NCI-H2196 (cell line): Measurements from ENCODE around the gene CD69.
"Not testable (repeated sequence)": the region's sequence is repeated elsewhere in the genome, so short reads cannot be mapped to it uniquely, and the experiment has no call there.

Source experiments
- DNase-seq: peaks from one replicate; lab custom pipeline; 2025; ENCODE audit not compliant: unreplicated experiment; lab: John Stamatoyannopoulos, UW

Gene CD69

GRCh38 chr12:9724023-9724422 lies 36.7 kb downstream of the CD69 start:
- no peak for DNase-seq

GRCh38 chr12:9721394-9722092 lies 39.2 kb downstream of the CD69 start:
- no peak for DNase-seq

GRCh38 chr12:9719790-9720189 lies 40.9 kb downstream of the CD69 start:
- DNase-seq: no peak

DNA sequence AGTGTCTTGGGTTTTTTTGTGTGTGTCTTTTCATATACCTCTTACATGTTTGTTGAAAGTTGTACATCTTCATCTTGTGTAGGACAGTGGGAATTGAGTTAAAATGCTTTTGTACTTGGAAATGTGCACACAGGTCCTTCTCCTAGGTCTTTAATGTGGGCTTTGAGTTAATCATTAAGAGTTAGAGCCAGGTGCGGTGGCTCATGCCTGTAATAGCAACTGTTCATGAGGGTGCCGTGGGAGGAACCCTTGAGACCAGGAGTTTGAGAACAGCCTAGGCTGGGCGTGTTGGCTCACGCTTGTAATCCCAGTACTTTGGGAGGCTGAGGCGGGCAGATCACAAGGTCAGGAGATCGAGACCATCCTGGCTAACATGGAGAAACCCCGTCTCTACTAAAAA lies 41.7 kb downstream of the CD69 start:
- no peak for DNase-seq

GRCh38 chr12:9717070-9717925 lies 43.4 kb downstream of the CD69 start:
- DNase-seq: no peak

- DNase-seq: not testable (repeated sequence)
Observed at GRCh38 chr12:9713032-9713558, 47.6 kb downstream of the CD69 start.

DNA sequence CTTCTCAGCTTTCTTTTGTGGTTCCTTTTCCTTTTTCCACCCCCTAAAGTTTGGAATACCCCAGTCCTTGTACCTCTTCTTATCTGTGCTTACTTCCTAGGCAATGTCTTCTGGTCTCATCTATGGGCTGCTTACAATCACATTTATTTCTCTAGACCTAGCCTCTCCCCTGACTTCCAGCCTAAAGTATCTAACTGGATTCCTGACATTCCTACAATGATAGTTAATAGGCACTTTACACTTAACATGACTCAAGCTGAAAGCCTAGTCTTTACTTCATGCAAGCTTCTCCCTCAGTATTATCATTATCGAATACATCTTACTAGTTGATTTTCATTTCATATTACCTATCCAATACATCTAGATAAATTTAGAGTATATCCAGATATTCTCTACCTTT lies 49.0 kb downstream of the CD69 start:
- no peak for DNase-seq

GRCh38 chr12:9710584-9711375 lies 49.9 kb downstream of the CD69 start:
- no peak for DNase-seq

GRCh38 chr12:9708853-9709252 lies 51.8 kb downstream of the CD69 start:
- DNase-seq: no peak

GRCh38 chr12:9707864-9708808 lies 52.6 kb downstream of the CD69 start:
- DNase-seq: peak; percentile 7

- no peak for DNase-seq
Observed at GRCh38 chr12:9707356-9707755, 53.3 kb downstream of the CD69 start.

DNA sequence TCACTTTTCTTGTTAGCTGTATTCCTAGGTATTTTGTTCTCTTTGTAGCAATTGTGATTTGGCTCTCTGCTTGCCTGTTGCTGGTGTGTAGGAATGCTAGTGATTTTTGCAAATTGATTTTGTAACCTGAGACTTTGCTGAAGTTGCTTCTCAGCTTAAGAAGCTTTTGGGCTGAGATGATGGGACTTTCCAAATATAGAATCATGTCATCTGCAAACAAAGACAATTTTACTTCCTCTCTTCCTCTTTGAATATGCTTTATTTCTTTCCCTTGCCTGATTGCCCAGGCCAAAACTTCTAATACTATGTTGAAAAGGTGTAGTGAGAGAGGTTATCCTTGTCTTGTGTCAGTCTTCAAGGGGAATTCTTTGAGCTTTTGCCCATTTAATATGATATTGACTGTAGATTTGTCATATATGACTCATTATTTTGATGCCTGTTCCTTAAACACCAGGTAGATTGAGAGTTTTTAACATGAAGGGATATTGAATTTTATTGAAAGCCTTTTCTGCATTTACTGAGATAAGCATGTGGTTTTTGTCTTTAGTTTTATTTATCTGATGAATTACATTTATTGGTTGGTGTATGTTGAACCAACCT lies 54.5 kb downstream of the CD69 start:
- DNase-seq: no peak

DNA sequence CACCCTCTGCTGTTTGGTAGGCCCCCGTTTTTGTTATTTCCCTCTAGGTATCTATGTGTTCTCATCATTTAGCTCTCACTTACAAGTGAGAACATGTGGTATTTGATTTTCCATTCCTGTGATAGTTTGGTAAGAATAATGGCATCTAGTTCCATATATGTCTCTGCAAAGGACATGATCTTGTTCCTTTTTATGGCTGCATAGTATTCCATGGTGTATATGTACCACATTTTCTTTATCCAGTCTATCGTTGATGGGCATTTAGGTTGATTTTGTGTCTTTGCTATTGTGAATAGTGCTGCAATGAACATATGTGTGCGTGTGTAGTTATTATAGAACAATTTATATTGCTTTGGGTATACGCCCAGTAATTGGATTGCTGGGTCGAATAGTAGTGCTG lies 56.1 kb downstream of the CD69 start:
- not testable (repeated sequence) for DNase-seq
